AG08395 (cell line): ENCODE measurements around the gene ST8SIA4.

Experiments
- DNase-seq: peaks from one replicate; pipeline ENCODE4 v3.0.0; 2012; ENCODE audit warnings: mixed read lengths, low spot score

Gene ST8SIA4

DNA sequence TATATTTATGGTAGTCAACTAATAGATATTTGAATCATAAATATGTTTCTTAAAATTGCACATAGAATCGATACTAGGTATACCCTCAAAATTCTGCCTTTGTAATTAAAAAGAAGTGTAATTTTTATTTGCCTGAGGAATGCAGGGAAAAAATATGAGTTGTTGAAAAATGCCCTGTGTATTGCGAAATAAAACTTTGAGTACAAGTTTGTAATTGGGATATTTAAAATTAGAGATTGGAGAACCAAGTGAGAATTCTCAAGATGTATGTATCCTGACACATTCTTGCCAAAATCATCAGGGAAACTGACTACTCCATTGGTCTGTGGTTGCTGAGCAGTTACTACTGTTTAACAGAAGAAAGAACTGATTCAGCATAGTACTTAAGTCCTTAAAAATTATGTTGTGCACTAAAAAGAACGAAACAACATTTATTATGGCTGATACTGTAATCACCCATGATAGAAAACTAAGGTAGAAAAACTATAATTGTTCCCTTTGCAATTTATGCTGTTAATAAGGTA, 36.0 kb downstream of the ST8SIA4 start:
- DNase-seq: no peak

DNA sequence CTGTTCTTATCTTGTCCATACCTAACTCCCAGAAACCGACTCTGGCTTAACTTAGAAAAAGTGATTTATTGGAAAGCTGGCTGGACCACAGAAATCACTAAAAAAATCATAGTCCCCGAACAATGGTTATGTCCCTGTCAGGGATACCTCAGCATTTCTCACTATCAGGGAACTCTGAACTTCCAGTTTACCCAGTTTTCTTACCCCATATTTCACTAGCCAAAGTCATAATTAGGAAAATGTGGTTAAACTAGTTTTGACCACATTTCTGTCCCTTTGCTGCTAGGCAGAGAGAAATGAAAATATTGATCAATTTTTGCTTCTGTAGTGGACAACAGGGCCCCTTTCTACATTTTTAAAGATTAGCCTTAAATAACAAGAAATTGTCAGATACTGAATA, 38.2 kb downstream of the ST8SIA4 start:
- DNase-seq: no peak

DNA sequence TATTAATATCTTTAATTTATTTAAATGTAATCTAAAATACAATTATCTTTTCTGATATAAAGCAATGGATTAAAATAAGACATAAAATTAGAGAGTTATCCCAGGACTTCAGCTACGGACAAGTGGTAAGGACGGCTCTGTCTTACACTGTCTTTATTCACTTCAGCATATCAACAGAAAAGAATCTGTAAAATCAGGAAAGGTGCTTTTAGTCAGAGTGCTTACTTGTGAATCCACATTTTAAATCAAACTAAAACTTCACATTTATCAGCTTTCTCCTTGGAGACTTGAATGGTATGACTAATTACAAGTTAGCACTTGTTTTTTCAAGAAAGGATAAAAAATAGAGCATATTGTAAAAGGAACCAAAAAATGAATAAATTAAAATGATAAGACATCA, 39.3 kb downstream of the ST8SIA4 start:
- no peak for DNase-seq

DNA sequence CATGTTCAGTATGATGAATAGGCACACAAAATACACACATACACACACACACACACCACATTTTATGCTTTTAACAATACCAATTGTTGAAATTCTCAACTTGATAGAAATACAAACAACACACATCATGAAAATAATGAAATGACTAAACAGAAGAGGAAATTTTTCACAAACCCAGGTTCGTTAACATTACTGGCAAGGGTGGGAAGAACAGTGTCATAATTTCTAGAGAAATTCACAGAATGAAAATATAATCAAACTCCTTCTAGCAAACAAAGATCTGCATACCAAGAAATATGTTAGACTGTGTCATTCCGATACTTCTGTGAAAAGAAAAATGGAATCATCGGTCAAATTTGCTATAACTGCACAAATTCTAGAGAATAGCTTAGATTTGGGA, 41.9 kb downstream of the ST8SIA4 start:
- no peak for DNase-seq

DNA sequence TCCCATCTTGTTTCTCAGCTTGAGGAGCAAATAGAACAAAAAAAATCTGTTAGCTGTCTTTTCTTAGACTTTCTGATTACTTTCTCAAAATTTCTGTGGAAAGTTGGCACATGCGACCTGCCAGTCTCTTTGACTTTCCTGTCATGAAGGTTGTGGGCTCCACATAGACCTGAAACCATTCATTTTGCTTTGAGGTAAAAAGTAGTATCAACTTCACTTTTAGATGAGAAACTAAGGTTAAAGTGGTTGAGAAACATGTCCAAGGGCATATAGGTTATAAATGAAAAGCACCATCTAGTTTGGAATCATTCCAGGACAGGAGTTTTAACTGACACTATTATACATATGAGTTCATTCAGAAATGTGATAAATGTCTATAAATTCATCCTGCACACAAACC, 42.7 kb downstream of the ST8SIA4 start:
- no peak for DNase-seq

DNA sequence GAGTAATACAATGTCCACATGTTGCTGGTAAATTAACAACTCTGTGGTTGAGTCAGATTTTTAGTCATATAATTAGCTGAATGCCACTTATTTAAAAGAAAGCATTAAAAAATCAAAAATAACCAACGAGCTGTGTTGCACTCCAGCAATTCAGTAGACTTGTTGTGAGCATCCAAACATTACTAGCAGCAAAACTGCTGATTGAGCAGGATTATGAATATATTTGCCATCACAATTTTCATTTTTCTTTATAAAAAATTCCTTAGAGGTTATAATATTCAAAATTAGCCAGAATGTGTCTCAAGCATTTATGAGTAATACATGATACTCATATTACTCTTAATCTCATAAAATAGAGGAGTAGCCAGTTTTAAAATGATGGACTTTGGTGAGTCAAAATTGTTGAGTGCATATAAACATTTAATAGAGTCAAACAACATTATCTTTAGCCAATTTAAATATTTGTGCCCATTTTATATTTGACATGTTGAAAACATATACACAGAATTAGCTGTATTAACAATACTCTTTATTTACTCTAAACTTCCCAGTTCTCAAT, 44.0 kb downstream of the ST8SIA4 start:
- no peak for DNase-seq

DNA sequence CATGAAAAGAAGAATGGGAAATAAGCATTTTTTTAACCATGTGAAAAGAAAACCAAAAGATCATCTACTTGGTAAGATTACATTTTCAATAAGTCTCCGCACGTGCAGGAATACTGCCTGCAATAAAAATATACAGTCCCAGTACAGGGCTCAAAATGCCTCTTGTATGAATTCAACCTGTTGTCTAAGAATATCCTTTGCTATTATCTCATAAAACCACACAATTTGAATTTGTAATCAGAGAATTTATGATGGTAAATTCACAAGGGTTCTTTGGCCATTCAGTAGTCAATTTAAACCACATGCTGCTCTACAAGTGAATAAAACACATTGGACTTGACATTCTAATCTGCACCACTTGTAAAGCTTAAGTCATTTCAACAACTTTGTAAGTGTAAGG, 46.6 kb downstream of the ST8SIA4 start:
- DNase-seq: no peak

DNA sequence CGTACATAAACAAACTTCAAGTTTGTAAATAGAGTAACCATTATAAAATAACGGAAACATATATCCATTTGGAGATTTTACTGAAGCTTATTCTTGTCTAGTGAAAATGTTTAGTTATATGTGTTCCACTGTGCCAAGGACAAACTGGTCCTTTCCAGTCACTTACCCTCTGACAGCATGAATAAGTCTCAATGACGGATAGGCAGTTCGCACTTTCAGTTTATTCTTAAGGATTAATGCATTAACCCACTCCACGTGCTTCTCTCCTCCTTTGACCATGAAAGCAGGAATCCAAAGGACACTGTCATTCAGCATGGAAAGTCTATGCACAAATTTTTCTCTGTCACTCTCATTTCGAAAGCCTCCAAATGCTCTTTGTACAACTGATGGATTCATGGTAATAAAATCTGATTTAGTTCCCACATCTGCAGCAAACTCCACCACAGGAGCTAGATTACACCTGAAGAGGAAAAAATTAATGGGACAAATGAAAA, 47.1 kb downstream of the ST8SIA4 start:
- no peak for DNase-seq

DNA sequence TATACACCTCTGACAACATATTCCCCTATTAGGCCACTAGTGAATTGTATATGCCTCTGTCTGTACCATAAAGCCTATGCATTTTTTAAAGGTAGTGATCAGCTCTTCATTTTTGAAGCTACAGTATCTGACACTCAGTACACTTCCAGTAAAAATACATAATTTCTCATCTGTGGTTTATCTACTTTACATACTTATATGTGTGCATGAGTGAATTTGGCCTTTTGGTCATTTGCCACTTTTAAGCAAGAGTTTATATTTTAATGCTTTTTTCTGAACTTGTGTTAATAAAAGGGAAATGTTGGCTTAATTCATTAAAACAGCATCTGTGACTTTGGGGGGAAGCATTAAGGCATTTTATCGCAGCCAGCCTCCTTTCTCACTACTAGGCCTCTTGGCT, 47.8 kb downstream of the ST8SIA4 start:
- DNase-seq: no peak

DNA sequence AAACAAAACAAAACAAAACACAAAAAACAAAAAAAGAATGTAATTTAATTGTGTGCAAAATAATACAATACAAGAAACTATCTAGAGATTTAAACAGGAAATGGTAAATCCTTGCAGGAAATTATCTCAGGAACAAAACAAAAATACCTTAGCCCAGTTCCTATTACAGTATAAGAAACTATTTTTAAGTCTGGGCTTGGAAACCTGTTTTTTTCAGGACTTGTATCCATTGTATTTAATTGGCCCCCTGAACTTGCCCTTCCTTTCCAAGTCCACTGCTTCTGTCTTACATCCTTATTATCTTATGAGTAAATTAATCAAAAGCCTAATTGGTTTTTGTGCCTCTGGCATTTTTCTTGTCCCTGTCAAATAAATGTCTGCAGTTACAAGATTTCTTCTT, 48.5 kb downstream of the ST8SIA4 start:
- DNase-seq: no peak

DNA sequence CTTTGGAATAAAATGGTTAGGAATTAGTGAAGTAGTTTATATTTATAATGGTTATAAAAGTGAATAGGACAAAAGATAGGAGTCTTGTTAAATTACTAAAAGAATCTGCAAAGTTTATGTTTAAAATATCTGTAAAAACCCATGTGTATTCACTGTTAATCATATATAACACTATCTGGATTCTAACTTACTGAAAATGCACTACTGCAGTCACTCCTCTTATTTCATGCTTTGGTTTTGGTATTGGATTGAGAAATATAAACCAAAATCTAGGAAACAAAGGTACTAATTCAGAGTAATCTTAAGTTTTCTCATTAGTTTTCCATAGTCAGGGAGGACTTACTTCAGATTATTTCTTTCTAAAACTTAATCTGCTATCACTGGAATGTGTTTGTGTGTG, 49.5 kb downstream of the ST8SIA4 start:
- DNase-seq: no peak

DNA sequence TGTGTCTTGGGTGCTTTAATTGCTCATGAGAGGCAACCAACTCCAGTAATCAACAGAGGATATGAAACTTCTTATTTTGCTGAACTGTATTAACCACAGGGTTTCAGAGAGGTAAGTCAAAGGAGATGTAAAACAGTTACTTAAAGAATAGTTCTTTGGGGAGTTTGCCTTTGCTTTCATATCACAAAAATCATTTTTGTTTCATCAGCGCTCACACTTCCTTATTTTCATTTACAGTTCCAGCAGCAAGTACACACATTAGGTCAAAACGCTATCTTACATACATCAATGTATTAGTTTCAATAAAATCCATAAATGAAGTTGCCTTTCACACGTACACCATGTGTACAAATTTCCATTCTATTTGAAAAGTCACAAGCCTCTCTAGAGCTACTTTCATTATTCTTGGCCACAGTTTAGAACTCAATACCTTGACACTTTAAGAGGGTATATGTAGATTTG, 50.1 kb downstream of the ST8SIA4 start:
- DNase-seq: no peak

DNA sequence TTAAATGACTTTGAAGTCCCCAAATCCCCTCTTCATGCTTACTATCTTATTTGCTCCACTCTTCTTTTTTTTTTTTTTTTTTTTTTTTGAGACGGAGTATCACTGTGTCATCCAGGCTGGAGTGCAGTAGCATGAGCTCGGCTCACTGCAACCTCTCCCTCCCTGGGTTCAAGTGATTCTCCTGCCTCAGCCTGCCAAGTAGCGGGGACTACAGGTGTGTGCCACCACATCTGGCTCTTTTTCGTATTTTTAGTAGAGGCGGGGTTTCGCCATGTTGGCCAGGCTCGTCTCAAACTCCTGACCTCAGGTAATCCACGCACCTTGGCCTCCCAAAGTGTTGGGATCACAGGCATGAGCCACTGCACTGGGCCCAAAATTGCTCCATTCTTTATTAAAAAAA, 51.0 kb downstream of the ST8SIA4 start:
- no peak for DNase-seq

DNA sequence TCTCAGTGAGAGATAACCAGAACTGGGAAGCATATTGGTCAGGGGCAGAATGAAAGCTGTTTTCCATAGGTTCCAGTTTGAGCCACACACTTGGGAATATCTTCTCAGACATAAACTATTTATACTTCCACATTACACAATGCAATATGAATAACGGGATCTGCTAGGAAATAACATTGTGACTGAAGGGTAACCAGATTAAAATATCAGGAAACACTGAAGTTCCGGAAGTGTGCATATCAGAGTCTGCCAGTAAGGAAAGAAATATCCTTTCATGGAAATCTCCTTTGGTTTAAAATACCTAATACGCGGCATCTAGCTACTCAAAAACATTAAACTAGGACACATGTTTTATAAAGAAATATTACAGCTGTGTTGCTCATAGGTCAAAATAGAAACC, 56.3 kb downstream of the ST8SIA4 start:
- DNase-seq: no peak

DNA sequence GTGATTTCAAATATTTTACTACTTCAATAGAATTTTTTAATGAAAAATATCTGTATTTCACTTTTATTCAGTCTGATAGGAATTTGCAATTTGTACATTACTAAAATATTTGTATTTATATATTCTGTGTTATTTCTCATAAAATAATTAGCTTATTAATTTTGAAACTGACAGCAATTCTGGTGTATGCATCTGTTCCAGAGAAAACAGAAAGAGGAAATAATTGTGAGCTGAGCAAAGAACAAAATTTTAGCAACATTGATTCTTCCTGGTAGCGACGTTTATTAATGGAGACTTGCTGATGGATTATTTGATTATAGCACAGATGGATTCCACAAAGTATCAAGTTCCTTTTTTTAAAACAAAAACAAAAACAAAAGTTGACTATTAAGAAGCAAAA, 61.0 kb downstream of the ST8SIA4 start:
- DNase-seq: no peak

DNA sequence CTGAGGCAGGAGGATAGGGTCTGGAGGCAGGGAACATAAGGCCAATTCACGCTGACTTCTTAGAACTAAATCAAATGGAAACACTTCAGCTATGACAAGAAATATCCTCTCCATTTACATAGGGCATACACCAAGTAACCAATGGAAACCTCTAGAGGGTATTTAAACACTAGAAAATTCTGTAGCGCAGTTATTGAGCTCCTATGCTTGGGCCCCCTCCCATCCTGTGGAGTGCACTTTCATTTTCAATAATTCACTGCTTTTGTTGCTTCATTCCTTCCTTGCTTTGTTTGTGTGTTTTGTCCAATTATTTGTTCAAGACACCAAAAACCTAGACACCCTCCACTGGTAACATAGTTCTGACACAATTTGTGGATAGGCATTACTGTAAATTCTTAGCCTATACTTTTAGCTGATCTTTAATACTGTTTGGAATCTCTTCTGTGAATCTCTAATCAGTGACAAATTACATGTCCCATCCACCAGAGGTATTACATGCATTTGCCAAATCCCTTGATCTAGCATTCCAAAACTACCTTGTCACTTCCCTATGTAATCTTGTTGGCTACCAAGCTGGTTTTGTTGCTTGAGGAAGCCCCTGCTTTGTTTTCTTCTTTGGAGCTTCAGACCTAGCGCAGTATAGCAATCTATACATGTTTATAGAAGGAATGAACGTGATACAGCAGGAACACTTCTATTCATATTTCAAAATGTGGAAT, 61.6 kb downstream of the ST8SIA4 start:
- DNase-seq: no peak

DNA sequence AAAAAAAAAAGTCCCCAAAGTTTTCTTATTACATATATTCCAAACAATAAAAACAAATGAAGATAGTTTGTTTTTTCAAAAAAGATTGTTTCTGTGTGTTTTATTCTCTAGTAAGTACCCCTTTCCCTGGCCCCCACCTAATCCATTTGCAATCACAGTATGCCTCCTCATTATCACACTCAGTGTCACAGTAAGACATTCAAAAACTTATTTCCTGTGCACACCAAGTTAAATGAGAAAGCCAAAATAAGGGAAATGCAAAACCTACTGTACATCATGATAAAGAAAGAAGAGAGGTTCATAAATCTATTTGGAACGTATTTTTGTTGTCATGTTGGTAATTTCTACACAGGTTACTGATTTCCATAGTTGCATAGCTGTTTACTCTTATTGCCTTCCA, 62.3 kb downstream of the ST8SIA4 start:
- DNase-seq: no peak

DNA sequence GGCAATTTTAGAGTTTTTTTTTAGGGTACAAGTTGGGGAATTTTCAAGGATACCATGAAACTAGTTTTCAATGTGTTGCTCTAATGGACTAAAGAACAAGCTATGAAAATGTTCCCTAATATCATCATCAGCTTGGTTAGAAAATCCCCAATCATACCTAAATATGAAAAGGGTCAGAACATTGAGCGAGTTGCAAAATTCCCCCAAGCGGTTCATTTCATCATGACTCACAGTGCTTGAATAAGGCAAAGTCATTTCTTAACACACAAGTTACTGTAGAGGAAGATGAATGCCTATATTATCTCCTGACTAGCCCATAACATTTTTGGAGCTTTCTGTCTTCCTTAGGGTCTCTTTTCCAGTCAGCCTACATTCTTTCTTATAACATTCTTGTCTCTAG, 62.7 kb downstream of the ST8SIA4 start:
- no peak for DNase-seq

DNA sequence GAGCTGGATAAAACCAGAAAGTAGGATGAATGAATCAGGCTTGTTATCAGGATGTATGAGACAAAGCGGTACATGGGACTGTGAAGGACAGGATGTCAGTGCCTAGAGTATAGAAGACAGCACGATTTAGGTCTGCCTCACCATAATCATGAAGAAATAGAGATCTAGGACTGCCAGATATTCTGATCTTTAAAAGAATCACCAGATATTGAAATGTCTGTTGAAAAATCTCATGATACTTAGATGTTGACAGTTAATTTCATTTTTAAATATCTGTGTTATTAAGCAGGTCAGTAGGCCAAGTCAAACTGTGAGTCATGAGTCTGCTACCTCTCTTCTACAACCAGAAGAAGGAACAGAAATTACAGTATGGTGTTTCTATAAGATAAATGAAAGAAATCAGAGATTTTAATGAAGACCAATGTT, 65.0 kb downstream of the ST8SIA4 start:
- DNase-seq: no peak

DNA sequence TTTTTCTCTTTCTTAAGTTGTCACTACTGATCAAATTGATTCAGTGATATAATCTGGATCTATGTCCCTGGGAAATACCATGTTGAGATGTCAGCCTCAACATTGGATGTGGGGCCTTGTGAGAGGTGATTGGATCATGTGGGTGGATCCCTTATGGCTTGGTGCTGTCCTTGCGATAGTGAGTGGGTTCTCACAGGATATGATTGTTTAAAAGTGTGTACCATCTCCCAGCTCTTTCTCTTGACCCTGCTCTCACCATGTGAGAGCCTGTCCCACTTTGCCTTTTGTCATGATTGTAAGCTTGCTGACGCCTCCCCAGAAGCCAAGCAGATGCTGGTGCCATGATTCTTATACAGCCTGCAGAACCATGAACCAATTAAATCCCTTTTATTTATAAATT, 68.6 kb downstream of the ST8SIA4 start:
- no peak for DNase-seq

DNA sequence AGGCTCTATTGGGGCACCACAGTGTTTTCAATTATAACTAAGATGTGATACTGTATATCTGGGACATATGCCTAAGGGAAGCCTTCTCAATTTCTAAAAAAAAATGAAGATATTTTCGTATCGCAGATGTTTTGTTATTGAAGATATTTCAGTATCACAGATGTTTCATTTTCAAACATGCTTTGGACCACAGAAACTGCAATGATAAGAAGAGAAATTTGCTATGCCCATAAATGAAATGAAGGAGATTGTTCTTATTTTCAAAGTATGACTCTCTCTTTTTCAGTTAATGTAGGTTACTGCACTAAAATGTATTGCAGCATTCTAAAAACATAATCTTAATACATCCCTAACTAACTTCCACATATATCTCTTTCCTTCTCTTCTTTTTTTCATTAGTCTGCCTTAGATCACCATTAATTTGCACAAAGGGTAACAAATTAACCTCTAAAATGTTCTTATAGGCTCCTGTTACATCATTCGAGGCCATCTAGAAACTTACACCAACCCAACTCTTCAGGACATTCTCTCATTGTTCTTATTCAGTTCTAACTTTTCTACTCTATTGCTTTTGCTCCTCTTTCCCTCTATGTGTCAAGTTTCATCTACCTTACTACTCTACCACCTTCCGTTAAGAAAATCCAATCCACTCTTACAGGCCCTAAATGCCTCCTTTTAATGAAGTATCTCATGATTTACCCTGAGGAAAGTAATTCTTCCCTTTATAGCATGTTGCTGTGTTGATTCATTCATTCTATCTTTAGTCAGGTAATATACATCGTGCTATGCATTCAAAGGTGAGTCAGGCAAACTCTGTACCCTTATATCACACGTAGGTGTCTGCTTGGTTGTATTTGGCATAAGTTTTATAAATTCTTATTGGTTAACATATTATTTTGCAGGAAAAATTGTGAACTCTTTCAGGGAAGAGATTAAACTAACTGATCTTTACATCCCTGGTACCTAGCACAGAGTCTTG, 70.5 kb downstream of the ST8SIA4 start:
- no peak for DNase-seq

DNA sequence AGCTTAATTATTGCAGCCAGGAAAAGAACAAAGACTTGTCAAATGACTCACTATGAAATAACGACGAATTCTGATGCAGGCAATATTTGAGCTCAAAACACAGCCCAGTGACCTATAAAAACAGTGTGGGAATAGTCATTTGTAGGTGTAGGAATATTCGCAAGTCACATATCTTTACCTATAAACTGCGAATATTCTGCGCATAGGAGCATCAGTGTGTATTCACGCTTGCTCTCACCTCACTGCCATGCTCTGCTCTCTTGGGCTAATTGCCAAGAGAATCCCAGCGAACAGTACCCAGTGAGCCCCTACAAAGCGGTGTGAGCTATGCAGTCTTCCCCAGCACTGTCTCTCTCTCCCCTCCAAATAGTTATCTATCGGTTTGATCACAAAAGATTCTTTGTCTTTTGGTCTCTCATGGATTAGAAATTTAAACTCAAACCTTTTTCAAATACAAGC, 74.2 kb downstream of the ST8SIA4 start:
- DNase-seq: no peak
